SU-DHL-6 (cell line): ENCODE results near the gene ADAM12.
A peak's percentile ranks its signal among the peaks of the same experiment; 100 is the strongest.
"Not testable (repeated sequence)": the region's sequence is repeated elsewhere in the genome, so short reads cannot be mapped to it uniquely, and the experiment has no call there.

ENCODE experiments used
- H2AFZ ChIP-seq: fragments of 200-600 bp; sonication (generic); 2 replicates; pipeline ENCODE4 v1.6.1; 2014; ENCODE audit warnings: low read depth, mild to moderate bottlenecking, moderate library complexity, mixed read lengths, antibody characterized with exemption, low read length; ENCODE audit not compliant: severe bottlenecking
- H3F3A ChIP-seq: fragments of 200-600 bp; shearing (Covaris generic); 2 replicates; pipeline ENCODE4 v1.6.0; 2016; ENCODE audit warnings: antibody characterized with exemption, mild to moderate bottlenecking; ENCODE audit not compliant: insufficient read depth
- H3K27ac ChIP-seq: fragments of 200-600 bp; sonication (generic); 2 replicates; pipeline ENCODE4 v1.5.1; 2016; ENCODE audit warnings: low read depth, mild to moderate bottlenecking, low read length, moderate library complexity, mixed read lengths
- H3K27me3 ChIP-seq: fragments of 200-600 bp; sonication (generic), shearing (Covaris generic); 2 replicates; pipeline ENCODE4 v1.6.0; 2014; ENCODE audit warnings: mild to moderate bottlenecking, low read length
- H3K36me3 ChIP-seq: fragments of 200-600 bp; sonication (generic); 2 replicates; pipeline ENCODE4 v1.6.1; 2014; ENCODE audit warnings: mild to moderate bottlenecking, low read length, mixed read lengths
- H3K4me2 ChIP-seq: fragments of 300-600, 200-600 bp; shearing (Covaris generic), sonication (generic); 2 replicates; pipeline ENCODE4 v1.6.0; 2014; ENCODE audit warnings: low read length, low read depth, mild to moderate bottlenecking; ENCODE audit not compliant: poor library complexity, severe bottlenecking
- H3K4me3 ChIP-seq: fragments of 200-600 bp; sonication (generic); 2 replicates; pipeline ENCODE4 v1.5.1; 2014; ENCODE audit warnings: antibody characterized with exemption, low read length, mild to moderate bottlenecking, mixed read lengths; ENCODE audit not compliant: insufficient read depth, poor library complexity, severe bottlenecking
- H3K79me2 ChIP-seq: fragments of 200-600 bp; sonication (generic); 2 replicates; pipeline ENCODE4 v1.6.1; 2014; ENCODE audit warnings: mild to moderate bottlenecking, low read length, moderate library complexity; ENCODE audit not compliant: insufficient read depth
- H3K9ac ChIP-seq: fragments of 200-600 bp; sonication (generic); 2 replicates; pipeline ENCODE4 v1.7.0; 2014; ENCODE audit warnings: mild to moderate bottlenecking, low read length
- H3K9me2 ChIP-seq: fragments of 200-600 bp; sonication (generic); replicated peaks from 2 replicates; pipeline ENCODE4 v1.6.1; 2014; ENCODE audit warnings: low read length; ENCODE audit not compliant: insufficient read depth
- H3K9me3 ChIP-seq: fragments of 200-600 bp; sonication (generic); 2 replicates; pipeline ENCODE4 v1.6.1; 2014; ENCODE audit warnings: low read length, mixed read lengths; ENCODE audit not compliant: insufficient read depth
- H4K20me1 ChIP-seq: fragments of 200-600 bp; sonication (generic); 2 replicates; pipeline ENCODE4 v1.6.1; 2014; ENCODE audit warnings: low read depth, mild to moderate bottlenecking, antibody characterized with exemption, low read length, moderate library complexity, mixed read lengths
- CTCF ChIP-seq: fragments of 200-600 bp; sonication (generic); IDR thresholded peaks from one replicate; pipeline ENCODE4 v1.5.1; 2017; ENCODE audit warnings: antibody characterized with exemption, mild to moderate bottlenecking, low read length, moderate library complexity; ENCODE audit not compliant: insufficient read depth, poor library complexity, severe bottlenecking
- EZH2phosphoT487 ChIP-seq: fragments of 200-600 bp; sonication (generic), shearing (Covaris generic); conservative IDR thresholded peaks from 2 replicates; pipeline ENCODE4 v1.6.1; 2018; ENCODE audit warnings: mild to moderate bottlenecking, antibody characterized with exemption, low read length, moderate library complexity, mixed read lengths

The ADAM12 gene

GRCh38 chr10:125980521-125981035 is 407.7 kb downstream of the ADAM12 start:
- no peaks in the 10 kb centered on the region for H3F3A ChIP-seq
- no peak overlapping the region for H3K9ac ChIP-seq
- H3K4me3 ChIP-seq, result no peak overlapping the region
- H3K27me3 ChIP-seq, result no peaks in the 10 kb centered on the region
- no peaks in the 10 kb centered on the region for H4K20me1 ChIP-seq
- no peaks in the 10 kb centered on the region for H3K9me3 ChIP-seq
- H3K36me3 ChIP-seq, result no peaks in the 10 kb centered on the region
- no peak overlapping the region for H2AFZ ChIP-seq
- TF ChIP-seq CTCF, result no peak
- no peak for TF ChIP-seq EZH2phosphoT487
- H3K9me2 ChIP-seq, result no peaks in the 10 kb centered on the region
- H3K79me2 ChIP-seq, result no peaks in the 10 kb centered on the region
- H3K4me2 ChIP-seq, result no peak overlapping the region
- no peak overlapping the region for H3K27ac ChIP-seq

GRCh38 chr10:125979976-125980375 is 408.3 kb downstream of the ADAM12 start:
- H3K9me3 ChIP-seq, result no peaks in the 10 kb centered on the region
- H3K4me2 ChIP-seq, result no peak overlapping the region
- H2AFZ ChIP-seq, result no peak overlapping the region
- H3K4me3 ChIP-seq, result no peak overlapping the region
- no peaks in the 10 kb centered on the region for H3K27me3 ChIP-seq
- no peaks in the 10 kb centered on the region for H3F3A ChIP-seq
- TF ChIP-seq CTCF (no peak), EZH2phosphoT487 (no peak)
- no peak overlapping the region for H3K9ac ChIP-seq
- H3K9me2 ChIP-seq, result no peaks in the 10 kb centered on the region
- no peaks in the 10 kb centered on the region for H3K36me3 ChIP-seq
- H3K79me2 ChIP-seq, result no peaks in the 10 kb centered on the region
- no peaks in the 10 kb centered on the region for H4K20me1 ChIP-seq
- H3K27ac ChIP-seq, result no peak overlapping the region

- H3K36me3 ChIP-seq, result no peaks in the 10 kb centered on the region
- no peaks in the 10 kb centered on the region for H3F3A ChIP-seq
- no peaks in the 10 kb centered on the region for H3K27me3 ChIP-seq
- H3K27ac ChIP-seq, result no peak overlapping the region
- H3K4me3 ChIP-seq, result no peak overlapping the region
- H3K9me2 ChIP-seq, result no peaks in the 10 kb centered on the region
- H2AFZ ChIP-seq, result no peak overlapping the region
- no peak overlapping the region for H3K9ac ChIP-seq
- no peaks in the 10 kb centered on the region for H4K20me1 ChIP-seq
- H3K79me2 ChIP-seq, result no peaks in the 10 kb centered on the region
- TF ChIP-seq EZH2phosphoT487, result no peak
- TF ChIP-seq CTCF, result peak; percentile 45
- H3K4me2 ChIP-seq, result no peak overlapping the region
- no peaks in the 10 kb centered on the region for H3K9me3 ChIP-seq
Observed at GRCh38 chr10:125976960-125977605, 411.2 kb downstream of the ADAM12 start.

DNA sequence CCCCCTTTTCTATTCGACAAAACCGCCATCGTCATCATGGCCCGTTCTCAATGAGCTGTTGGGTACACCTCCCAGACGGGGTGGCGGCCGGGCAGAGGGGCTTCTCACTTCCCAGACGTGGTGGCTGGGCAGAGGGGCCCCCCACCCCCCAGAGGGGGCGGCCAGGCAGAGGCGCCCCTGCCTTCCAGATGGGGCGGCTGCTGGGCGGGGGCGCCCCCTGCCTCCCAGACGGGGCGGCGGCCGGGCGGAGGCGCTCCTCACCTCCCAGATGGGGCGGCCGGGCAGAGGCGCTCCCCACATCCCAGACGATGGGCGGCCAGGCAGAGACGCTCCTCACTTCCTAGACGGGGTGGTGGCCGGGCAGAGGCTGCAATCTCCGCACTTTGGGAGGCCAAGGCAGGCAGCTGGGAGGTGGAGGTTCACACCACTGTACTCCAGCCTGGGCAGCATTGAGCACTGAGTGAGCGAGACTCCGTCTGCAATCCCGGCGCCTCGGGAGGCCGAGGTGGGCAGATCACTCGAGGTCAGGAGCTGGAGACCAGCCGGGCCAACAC is 418.1 kb downstream of the ADAM12 start:
- H3K9me2 ChIP-seq, H4K20me1 ChIP-seq, H3K27me3 ChIP-seq, H3K79me2 ChIP-seq, H3K9ac ChIP-seq, H3K4me2 ChIP-seq, H3K27ac ChIP-seq, H3K9me3 ChIP-seq, H3K4me3 ChIP-seq, H3F3A ChIP-seq, H3K36me3 ChIP-seq, H2AFZ ChIP-seq: not testable (repeated sequence)
